NCI-H69 (cell line): ENCODE results near the gene CRPPA.

Source experiments
- DNase-seq: peaks from one replicate; lab custom pipeline; 2025; lab: John Stamatoyannopoulos, UW

CRPPA gene

GRCh38 chr7:16422917-16423316 is 1.6 kb upstream of the CRPPA start:
- DNase-seq = no peak

- no peak for DNase-seq
Observed at GRCh38 chr7:16422103-16422435, 731 bp upstream of the CRPPA start.

GRCh38 chr7:16420649-16421332 is 547 bp downstream of the CRPPA start:
- peak; percentile 93 for DNase-seq

- no peak for DNase-seq
Observed at GRCh38 chr7:16420329-16420648, 1.0 kb downstream of the CRPPA start.

GRCh38 chr7:16419859-16420258 is 1.5 kb downstream of the CRPPA start:
- no peak for DNase-seq

GRCh38 chr7:16419126-16419525 is 2.2 kb downstream of the CRPPA start:
- DNase-seq = no peak

- DNase-seq = no peak
Observed at GRCh38 chr7:16417906-16418305, 3.4 kb downstream of the CRPPA start.

GRCh38 chr7:16416289-16417282 is 4.8 kb downstream of the CRPPA start:
- no peak for DNase-seq

- DNase-seq = no peak
Observed at GRCh38 chr7:16412274-16413254, 8.8 kb downstream of the CRPPA start.

GRCh38 chr7:16411391-16411790 is 9.9 kb downstream of the CRPPA start:
- no peak for DNase-seq

- no peak for DNase-seq
Observed at GRCh38 chr7:16409777-16410176, 11.6 kb downstream of the CRPPA start.

GRCh38 chr7:16404636-16405035 is 16.7 kb downstream of the CRPPA start:
- DNase-seq = no peak

- DNase-seq = no peak
Observed at GRCh38 chr7:16403475-16403874, 17.9 kb downstream of the CRPPA start.

- DNase-seq = no peak
Observed at GRCh38 chr7:16402940-16403339, 18.4 kb downstream of the CRPPA start.

GRCh38 chr7:16402091-16402490 is 19.2 kb downstream of the CRPPA start:
- no peak for DNase-seq

GRCh38 chr7:16400893-16401275 is 20.5 kb downstream of the CRPPA start:
- DNase-seq = no peak

- DNase-seq = no peak
Observed at GRCh38 chr7:16399916-16400892, 21.1 kb downstream of the CRPPA start.

- DNase-seq = no peak
Observed at GRCh38 chr7:16399265-16399831, 22.0 kb downstream of the CRPPA start.

- DNase-seq = no peak
Observed at GRCh38 chr7:16398146-16399017, 23.0 kb downstream of the CRPPA start.
